Fibroblast of the conjunctiva (primary cell): ENCODE results near the gene RALY.
"Not testable (repeated sequence)": the region's sequence is repeated elsewhere in the genome, so short reads cannot be mapped to it uniquely, and the experiment has no call there.

Experiments used
- DNase-seq: peaks from one replicate; pipeline ENCODE4 v3.0.0-alpha.2; 2010; ENCODE audit warnings: low read depth

RALY gene

DNA sequence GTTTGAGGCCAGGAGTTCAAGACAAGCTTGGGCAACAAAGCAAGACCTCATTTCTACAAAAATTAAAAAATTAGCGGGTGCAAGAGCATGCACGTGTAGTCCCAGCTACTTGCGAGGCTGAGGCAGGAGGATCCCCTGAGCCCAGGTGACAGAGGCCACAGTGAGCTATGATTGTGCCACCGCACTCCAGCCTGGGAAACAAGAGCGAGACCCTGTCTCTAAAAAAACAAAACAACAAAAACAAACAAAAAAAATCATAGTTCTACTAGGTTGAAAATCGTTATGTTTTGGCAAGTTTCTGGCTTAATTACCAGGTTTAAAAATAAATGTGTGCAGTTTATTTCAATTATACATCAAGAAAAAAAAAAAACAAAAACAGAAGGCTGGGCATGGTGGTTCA, 115.7 kb downstream of the RALY start:
- DNase-seq: no peak

DNA sequence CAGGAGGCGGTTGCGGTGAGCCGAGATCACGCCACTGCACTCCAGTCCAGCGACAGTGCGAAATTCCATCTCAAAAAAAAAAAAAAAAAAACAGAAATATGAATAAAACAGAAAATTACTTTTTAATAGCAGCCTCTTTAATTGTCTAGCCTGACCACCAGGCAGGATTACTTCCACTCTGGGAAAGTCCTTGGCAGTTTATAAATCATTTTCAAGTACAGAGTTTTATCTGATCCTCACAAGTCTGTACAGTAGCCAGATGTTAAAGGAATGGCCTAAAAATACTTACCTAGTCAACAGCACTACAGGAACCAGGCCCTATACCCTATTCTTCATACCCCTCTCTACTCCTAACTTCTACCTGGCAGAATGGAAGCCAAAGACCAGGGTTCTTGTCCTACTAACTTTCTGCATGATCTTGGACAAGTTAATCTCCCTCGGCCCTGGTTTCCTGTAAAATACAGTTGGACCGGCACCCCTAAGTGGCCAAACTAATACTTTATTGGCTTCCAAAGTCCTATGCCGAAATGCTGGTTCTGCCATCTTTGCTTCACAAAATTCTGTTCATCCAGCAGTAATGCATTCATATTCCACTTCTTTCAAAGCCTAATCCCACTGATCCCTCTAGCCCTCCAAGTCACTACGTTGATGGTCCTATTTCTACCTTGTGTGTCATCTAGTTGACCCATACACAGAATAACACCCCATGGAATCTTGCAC, 116.5 kb downstream of the RALY start:
- no peak for DNase-seq

DNA sequence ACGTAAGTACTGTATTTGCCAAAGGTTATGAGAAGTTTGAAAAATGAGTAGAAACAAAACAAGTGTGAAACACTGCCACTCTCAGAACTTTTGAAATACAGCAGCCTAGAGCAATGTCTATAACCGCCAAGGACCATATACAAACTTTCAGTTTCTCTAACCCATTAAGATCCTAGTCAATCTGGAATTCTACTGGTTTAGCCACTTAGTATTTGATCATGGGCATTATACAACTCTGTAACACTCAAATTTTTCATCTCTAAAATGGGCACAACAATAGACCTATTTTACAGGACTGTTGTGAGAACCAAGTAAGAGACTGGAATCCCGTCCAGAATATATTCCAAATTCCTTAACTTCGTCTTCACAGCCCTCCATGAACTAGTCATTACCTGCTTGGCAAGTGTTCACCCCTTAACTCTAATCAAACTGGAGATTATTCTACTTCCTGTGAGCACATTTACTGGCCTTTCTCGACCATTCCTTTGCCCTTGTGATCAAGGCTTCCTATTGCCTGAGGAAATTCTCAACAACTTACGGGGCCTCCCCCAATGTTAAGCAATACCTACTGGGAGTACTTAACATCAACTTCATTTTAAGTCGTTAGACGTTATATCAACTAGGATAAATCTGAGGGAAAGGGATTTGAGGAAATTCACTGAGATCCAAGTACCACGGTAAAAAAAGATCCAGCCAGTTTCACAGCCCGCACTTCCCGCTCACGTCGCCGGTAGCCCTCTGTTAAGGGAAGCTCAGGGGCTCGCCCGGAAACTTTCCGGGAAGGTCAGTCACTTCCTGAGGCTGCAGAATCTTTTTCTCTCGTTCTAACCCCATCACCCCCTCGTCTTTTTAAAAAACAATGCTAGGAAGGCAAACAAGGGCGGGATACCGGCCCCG, 117.3 kb downstream of the RALY start:
- DNase-seq: no peak

DNA sequence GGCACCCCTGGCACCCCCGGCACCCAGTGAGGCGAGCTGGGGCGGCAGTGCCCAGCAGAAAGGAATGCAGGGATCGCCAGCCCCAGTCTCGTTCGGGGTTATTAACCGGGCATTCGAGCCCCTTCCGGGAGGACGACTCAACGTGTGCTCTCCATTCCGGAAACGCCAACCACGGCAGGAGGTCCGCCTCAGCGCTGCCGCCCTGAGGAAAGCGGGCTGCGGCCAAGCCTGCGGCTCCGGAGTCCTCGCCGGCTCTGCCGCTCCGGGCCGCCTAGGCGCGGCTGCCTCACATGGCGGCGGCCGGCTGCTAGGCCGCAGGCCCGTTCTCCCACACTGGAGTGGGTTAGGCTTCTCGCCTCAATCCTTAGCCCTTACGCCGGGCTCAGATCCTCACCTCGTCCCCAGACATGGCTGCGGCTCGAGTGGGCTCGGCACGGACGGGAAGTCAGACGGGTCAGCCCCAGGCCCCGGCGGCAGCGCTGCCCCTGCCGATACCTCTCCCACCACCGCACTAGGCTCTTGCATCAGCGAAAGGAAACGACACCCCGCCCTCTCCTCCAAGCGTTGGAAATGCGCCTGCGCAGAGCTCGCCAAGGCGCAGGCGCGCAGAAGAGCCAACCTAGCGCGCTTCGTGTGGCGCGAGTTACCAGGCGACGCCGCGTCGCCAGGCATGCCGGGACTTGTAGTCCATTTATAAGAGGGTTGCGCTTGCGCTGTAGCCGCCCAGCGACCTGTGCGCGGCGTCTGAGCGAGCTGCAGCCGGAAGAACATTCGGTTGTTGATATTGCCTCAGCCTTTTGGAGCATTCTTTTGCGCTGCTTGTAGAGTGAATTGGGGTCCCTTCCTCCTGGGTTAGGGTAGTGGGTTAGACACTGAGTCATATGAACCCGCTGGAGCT, 118.2 kb downstream of the RALY start, which contains the start of gene EIF2S2:
Gene EIF2S2 (minus strand): TSS at position 542 of the 898 bp plus-strand sequence. CDS start 133 bp downstream, at position 409.
- DNase-seq: peak; percentile 99

DNA sequence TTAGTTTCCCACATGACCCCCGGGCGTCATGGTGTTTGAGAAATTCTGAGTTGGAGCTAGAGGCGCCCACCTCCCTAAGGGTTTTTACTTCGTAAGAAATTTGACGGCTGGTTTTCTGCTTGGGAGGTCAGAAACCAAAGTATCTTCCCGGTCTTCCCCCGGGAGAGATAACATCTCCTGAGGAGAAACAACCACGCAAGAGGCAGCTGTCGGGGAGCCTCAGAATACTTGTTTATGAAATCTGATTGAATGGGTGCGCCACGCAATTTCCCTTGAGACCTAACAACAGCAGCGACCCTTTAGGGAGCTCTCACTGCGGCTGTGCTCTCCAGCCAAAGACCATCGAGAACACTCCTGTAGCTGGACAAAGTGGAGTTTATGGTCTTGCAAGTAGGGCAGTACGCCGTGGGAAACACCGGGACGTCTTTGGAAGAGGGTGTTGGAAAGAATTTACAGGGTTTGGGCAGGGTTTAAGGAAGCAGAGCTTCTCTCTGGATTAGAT, 118.9 kb downstream of the RALY start:
- no peak for DNase-seq

DNA sequence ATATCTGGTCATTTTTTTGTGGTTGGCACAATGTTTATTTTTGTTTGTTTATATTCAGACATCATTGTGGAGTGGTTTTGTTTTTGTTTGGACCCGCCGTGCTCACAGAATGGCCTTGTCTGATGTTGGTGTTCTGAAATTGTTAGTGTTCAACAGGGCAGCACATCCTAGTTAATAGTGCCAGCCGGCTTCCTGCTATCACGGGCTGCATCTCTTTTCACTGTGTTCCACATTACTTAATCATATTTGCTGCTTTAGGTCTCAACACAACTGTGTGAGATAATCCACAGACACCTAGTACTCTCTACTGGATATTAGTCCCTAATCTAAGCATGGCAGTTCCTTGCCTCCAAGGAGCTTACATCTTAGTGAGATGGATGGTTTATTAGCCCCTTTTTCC, 121.1 kb downstream of the RALY start:
- no peak for DNase-seq

DNA sequence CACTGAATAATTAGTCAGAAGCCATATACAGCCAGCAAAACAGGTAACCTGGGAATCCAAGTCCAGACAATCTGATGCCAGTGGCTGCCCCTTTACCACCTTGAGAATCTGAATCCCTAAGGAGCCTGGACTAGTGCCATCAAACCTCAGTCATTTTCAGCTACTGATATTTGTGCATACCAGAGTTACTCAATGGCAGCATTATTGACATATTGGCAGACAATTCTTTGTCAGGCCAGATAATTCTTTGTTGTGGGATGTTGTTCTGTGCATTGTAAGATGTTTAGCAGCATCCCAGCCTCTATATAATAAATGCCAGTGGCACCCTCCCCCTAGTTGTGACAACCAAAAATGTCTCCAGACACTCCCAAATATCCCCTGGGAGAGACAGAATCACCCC, 121.5 kb downstream of the RALY start:
- no peak for DNase-seq

DNA sequence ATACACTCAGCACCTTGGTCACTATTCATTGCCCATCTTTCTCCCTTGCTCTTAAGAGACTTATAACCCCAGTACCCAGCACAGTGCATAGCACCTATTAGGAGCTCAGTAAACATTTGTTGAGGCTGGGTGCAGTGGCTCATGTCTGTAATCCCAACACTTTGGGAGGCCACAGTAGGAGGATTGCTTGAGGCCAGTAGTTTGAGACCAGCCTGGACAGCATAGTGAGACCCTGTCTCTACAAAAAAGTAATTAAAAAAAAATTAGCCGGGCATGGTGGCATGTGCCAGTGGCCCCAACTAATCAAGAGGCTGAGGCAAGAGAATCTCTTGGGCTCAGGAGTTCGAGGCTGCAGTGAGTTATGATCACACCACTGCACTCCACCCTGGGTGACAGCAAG, 126.5 kb downstream of the RALY start:
- no peak for DNase-seq

DNA sequence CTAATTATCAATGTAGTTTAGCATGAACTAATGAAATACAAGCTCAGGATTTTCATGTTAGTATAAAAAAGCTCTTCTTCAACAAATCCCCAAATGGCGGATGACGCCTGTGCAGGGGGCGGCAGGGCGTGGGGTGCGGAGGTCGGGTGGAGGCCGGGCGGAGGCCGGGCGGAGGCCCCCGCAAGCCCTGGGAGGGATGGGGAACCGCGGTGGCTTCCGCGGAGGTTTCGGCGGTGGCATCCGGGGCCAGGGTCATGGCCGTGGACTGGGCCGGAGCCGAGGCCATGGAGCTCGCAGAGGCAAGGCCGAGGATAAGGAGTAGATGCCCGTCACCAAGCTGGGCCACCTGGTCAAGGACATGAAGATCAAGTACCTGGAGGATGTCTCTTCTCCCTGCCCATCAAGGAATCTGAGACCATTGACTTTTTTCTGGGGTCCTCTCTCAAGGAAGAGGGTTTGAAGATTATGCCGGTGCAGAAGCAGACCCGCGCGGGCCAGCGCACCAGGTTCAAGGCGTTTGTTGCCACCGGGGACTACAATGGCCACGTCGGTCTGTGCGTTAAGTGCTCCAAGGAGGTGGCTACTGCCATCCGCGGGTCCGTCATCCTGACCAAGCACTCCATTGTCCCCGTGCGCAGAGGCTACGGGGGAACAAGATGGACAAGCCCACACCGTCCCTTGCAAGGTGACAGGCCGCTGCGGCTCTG, 128.7 kb downstream of the RALY start:
- DNase-seq: no peak

DNA sequence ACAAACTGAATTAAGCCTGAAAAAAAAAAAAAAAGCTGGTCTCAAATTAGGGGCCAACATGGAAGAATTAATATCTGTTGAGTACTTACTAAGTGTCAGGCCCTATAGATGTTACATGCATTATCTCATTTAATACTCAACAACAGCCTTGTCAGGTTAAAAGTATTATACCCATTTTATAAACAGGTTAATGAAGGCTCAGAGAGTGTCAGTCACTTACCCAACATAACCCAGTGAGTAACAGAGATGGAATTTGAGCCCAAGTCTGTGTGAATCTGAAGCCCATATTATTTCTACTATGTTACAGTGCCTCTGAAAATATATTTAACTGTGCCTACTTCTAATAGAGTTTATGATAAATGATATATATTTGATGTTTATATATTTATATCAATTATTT, 129.6 kb downstream of the RALY start:
- no peak for DNase-seq

DNA sequence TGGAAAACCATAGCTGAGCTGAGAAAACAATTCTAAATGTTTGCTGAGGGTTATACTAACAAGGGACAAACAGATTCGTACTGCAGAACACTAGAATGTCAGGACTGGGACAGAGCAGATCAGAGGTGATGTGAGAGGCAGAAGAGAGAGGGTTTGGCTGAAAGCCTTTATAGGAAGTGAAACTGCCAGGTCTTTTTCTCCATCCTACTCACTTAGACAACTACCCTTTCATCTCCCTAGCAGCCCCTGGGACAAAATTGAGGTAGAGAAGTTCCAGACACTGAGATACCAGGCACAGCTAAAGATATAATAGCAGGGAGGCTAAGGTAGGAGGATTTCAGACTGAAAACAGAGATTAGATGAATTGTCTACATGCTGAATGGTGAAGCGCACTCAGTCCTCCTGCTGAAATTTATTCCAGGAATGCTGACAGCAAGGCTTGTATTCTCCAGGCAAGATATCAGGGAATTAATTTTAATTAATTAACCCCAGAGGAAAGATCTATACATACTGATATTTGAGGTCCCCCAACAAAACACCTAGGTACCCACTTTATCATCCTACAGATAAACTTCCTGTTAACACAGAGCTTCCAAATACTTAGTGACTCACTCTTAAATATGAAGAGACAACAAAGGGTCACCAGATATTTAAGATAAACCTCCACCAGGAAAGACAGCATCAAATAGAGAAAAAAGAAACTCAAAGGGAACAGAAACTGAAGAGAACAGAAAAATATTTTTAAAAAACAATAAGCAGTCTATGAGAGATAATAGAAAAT, 130.9 kb downstream of the RALY start:
- no peak for DNase-seq

DNA sequence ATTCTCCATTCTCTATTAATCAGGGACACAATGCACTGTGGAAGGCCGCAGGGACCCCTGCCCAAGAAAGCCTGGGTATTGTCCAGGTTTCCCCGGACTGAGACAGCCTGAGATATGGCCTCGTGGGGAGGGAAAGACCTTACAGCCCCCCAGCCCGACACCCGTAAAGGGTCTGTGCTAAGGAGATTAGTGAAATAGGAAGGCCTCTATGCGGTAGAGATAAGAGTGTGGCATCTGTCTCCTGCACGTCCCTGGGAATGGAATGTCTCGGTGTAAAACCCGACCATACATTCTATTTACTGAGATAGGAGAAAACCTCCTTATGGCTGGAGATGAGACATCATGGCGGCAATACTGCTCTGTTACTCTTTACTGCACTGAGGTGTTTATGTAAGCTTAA, 134.1 kb downstream of the RALY start:
- no peak for DNase-seq

DNA sequence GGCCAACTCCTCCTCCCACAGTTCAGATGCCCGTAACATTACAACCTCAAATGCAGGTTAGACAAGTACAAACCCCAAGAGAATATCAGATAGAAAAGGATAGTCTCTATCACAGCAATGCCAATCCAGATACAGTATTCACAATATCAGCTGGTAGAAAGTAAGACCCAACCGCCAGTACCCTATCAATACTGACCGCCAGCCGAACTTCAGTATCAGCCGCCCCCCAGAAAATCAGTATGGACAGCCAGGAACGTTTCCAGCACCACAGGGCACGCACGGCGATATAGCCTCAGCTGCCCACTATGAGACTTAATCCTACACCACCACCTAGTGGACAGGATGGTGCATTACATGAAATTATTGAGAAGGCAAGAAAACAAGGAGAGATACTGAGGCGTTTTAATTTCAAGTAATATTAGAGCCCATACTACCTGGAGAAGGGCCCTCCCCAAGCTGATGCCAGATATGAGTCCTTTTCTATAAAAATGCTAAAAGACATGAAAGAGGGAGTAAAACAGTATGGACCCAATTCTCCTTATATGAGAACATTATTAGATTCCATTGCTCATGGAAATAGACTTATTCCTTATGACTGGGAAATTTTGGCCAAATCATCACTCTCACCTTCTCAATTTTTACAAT, 135.9 kb downstream of the RALY start:
- DNase-seq: peak; percentile 61

DNA sequence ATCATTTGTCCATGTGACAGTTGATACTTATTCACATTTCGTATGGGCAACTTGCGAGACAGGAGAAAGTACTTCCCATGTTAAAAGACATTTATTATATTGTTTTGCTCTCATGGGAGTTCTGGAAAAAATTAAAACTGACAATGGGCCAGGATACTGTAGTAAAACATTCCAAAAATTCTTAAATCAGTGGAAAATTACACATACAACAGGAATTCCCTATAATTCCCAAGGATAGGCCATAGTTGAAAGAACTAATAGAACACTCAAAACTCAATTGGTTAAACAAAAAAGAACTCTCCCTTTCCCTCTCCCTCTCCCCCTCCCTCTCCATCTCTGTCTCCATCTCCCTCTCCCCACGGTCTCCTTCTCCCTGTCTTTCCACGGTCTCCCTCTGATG, 137.8 kb downstream of the RALY start:
- DNase-seq: no peak

DNA sequence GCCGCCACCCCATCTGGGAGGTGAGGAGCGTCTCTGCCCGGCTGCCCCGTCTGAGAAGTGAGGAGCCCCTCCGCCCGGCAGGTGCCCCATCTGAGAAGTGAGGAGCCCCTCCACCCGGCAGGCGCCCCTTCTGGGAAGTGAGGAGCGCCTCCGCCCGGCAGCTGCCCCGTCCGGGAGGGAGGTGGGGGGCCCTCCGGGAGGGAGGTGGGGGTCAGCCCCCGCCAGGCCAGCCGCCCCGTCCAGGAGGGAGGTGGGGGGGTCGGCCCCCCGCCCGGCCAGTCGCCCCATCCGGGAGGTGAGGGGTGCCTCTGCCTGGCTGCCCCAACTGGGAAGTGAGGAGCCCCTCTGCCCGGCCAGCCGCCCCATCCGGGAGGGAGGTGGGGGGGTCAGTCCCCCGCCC, 138.8 kb downstream of the RALY start:
- not testable (repeated sequence) for DNase-seq

DNA sequence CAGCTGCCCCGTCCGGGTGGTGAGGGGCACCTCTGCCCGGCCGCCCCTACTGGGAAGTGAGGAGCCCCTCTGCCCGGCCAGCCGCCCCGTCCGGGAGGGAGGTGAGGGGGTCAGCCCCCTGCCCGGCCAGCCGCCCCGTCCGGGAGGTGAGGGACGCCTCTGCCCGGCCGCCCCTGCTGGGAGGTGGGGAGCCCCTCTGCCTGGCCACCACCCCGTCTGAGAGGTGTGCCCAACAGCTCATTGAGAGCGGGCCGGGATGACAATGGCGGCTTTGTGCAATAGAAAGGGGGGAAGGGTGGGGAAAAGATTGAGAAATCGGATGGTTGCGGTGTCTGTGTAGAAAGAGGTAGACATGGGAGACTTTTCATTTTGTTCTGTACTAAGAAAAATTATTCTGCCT, 139.2 kb downstream of the RALY start:
- DNase-seq: not testable (repeated sequence)

DNA sequence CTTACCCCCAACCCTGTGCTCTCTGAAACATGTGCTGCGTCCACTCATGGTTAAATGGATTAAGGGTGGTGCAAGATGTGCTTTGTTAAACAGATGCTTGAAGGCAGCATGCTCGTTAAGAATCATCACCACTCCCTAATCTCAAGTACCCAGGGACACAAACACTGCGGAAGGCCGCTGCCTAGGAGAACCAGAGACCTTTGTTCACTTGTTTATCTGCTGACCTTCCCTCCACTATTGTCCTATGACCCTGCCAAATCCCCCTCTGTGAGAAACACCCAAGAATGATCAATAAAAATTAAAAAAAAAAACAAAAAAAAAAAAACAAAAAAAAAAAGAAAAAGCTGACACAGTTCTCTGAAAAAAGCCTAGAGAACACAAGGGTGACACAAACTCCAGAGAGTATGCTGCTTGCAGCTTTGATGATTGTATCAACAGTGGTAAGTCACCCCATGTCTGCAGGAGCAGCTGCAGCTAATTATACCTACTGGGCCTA, 139.7 kb downstream of the RALY start:
- not testable (repeated sequence) for DNase-seq
